Naive thymus-derived CD8-positive, alpha-beta T cell (primary cell): ENCODE data around the gene SYNCRIP. TPM values are rescaled to one million over a fixed set of nuclear protein-coding genes. Genes with fewer than 3 reads are reported as not detected.

ENCODE experiments used
- ATAC-seq, 2 donors: fragments of 150-1000 bp; cut with Tn5 transposase in 1 of 2; sonication (Bioruptor Pico), chemical (Tn5 transposase) in 1 of 2; 1 replicate in 1 of 2; 2 replicates in 1 of 2; pipeline ENCODE4 v1.10.0; 2021; ENCODE audit warnings: mild to moderate bottlenecking in 2 of 2, moderate library complexity in 2 of 2
- POLR2A ChIA-PET: fragments of 350-600 bp; sonication (Branson Sonifier 250); formaldehyde crosslinking; loops from one replicate; lab custom pipeline; 2021; ENCODE audit warnings: antibody characterized with exemption; lab: Charles Lee
- DNase-seq, 10 donors: peaks; one replicate each; pipeline versions ENCODE4 v3.0.0 to v3.0.0-alpha.2; 2020 to 2022
- H3K27ac Mint-ChIP-seq, 10 donors: one replicate each; pipeline ENCODE4 v1.8.0; 2020 to 2022; ENCODE audit warnings: mild to moderate bottlenecking in 10 of 10, mixed read lengths in 10 of 10, moderate library complexity in 4 of 10, inconsistent platforms in 1 of 10
- H3K27me3 Mint-ChIP-seq, 5 donors: one replicate each; pipeline ENCODE4 v1.8.0; 2021 to 2022; ENCODE audit warnings: mixed read lengths in 5 of 5
- H3K36me3 Mint-ChIP-seq, 3 donors: one replicate each; pipeline ENCODE4 v1.8.0; 2020 to 2022; ENCODE audit warnings: mixed read lengths in 3 of 3, mild to moderate bottlenecking in 2 of 3, inconsistent platforms in 1 of 3
- H3K4me1 Mint-ChIP-seq, 4 donors: one replicate each; pipeline ENCODE4 v1.8.0; 2021 to 2022; ENCODE audit warnings: mixed read lengths in 4 of 4
- H3K4me3 Mint-ChIP-seq, 10 donors: one replicate each; pipeline ENCODE4 v1.8.0; 2020 to 2022; ENCODE audit warnings: mild to moderate bottlenecking in 10 of 10, mixed read lengths in 10 of 10, moderate library complexity in 6 of 10, inconsistent platforms in 1 of 10
- H3K9me3 Mint-ChIP-seq, 9 donors: one replicate each; pipeline ENCODE4 v1.8.0; 2020 to 2022; ENCODE audit warnings: mixed read lengths in 9 of 9, mild to moderate bottlenecking in 3 of 9, inconsistent platforms in 1 of 9, moderate library complexity in 1 of 9
- polyA plus RNA-seq, 3 donors: library from polyadenylated mRNA; unstranded; fragments of 300-500 nt; fragmentation: Illumina TruSeq; gene quantifications; one replicate each; pipeline ENCODE4 v1.2.3, GENCODE V29; 2021
- total RNA-seq, 8 experiments: library from RNA in 2 of 8; stranded (reverse) in 2 of 8; gene quantifications; one replicate each; pipeline ENCODE4 v1.2.3 and lab custom pipeline; 2021 to 2026

The SYNCRIP gene
- total and polyA plus RNA-seq, 5 experiments from 2014 or later, result 68.6 to 103 (median 80.9) TPM

- peaks cover 0 to 2% (median 0%) of the 10 kb centered on the region in 5 donors for H3K27me3 Mint-ChIP-seq
- H3K36me3 Mint-ChIP-seq, result peaks cover 14 to 48% (median 20%) of the 10 kb centered on the region in 3 donors
- peaks cover 0 to 3% (median 0%) of the 10 kb centered on the region in 9 donors for H3K9me3 Mint-ChIP-seq
- ATAC-seq (peak; percentile 2 to 15), DNase-seq (no peak)
- peaks cover 32 to 55% (median 49%) of the 10 kb centered on the region in 4 donors for H3K4me1 Mint-ChIP-seq
- POLR2A ChIA-PET, result interaction anchor here (0.6 to 5.8 kb wide), 27 partner anchors 8 to 1475 kb away, joined by 3 to 570 read pairs (median 5); partner anchors contain the start of genes CEP162, NT5E, SNX14 and SYNCRIP
- peak overlapping the region; percentile 94 to 99 (median 98) for H3K4me3 Mint-ChIP-seq
- H3K27ac Mint-ChIP-seq, result peak overlapping the region; percentile 97 to 100 (median 99)
These were observed 35.4 kb upstream of the SYNCRIP start for GRCh38 chr6:85678026-85678601.

DNA sequence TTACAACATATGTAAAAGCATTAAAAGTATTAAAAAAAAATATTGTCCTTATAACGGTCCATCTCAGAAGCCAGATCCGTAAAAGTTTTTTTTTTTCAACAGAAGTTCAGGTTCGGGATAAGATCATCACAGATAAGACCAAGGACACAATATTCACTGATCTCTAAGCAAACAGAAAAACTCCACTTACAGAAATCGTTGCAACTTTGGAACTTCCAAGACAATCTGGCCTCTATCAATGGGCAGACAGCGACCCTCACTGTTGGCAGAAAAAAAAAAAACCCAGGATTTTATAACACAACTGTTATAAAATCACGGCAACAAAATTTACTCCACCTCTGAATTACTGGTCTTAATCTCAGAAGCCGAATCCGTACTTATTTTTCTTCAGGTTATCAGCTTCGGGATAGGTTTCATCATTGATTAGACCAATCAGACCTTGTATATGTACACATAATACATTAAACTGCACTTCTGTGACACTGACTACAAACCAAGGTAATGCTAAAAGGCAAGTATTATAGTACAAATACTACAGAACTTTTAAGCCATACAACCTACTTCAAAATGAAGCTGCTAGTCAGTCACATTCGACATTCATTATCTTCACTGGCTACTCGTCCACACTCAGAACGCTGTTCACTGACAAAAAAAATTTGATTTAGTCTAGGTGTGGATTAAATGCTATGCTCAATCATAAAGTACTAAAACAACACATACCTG, 34.7 kb upstream of the SYNCRIP start:
- Mint-ChIP-seq H3K4me1 (peaks cover 36 to 62% (median 56%) of the 10 kb centered on the region in 4 donors), H3K27ac (peak overlapping the region; percentile 97 to 100 (median 99)), H3K4me3 (peak overlapping the region; percentile 94 to 99 (median 98)), H3K36me3 (peaks cover 14 to 54% (median 25%) of the 10 kb centered on the region in 3 donors), H3K27me3 (peaks cover 0 to 2% (median 0%) of the 10 kb centered on the region in 5 donors), H3K9me3 (peaks cover 0 to 3% (median 0%) of the 10 kb centered on the region in 9 donors)
- DNase-seq, result peak in 4 of 10 donors; percentile 9 to 28 (median 24)
- POLR2A ChIA-PET, result interaction anchor here (0.6 to 5.8 kb wide), 16 partner anchors 7 to 1475 kb away, joined by 3 to 570 read pairs (median 10); partner anchors contain the start of genes CEP162, NT5E, SNX14 and SYNCRIP
- no peak for ATAC-seq

DNA sequence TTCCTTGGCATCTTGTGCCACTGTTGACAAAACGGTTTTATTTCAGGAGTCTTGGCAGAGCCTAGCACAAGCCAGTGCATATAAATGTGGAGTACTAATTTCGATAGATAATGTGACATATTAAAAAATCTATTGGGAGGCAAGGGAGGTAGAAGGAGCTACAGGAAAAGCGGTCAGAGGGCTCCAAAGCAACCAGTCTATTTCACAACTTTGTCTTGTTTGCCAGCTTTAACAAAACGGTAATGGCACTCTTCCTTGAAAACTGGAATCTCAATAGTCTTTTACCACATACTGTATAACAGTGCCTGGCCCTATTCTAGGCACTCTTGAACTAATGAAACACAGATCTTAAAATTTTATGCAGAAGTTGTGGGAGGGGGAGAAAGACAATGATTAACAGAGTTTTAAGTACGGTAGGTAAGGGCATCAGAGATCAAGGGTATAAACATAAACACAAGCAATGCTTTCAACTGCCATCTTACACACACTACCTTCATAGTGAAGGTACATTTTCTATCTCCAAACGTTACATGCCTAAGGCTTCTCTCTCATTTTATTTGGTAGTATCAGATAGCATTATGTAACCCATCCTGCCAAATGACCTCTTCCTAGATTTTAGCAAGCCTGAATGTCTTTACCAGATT, 33.5 kb upstream of the SYNCRIP start:
- POLR2A ChIA-PET, result interaction anchor here (0.7 to 5.8 kb wide), 4 partner anchors 9 to 324 kb away, joined by 3 to 570 read pairs (median 46); partner anchors contain the start of genes SNX14 and SYNCRIP
- ATAC-seq, result no peak
- Mint-ChIP-seq H3K27me3 (peaks cover 0 to 2% (median 0%) of the 10 kb centered on the region in 5 donors), H3K27ac (peak overlapping the region; percentile 45 to 100 (median 92)), H3K36me3 (peaks cover 14 to 56% (median 29%) of the 10 kb centered on the region in 3 donors), H3K9me3 (peaks cover 0 to 2% (median 0%) of the 10 kb centered on the region in 9 donors), H3K4me1 (peaks cover 36 to 68% (median 57%) of the 10 kb centered on the region in 4 donors), H3K4me3 (peak overlapping the region; percentile 94 to 99 (median 98))
- peak in 1 of 10 donors; percentile 10 for DNase-seq

GRCh38 chr6:85675030-85675819, 32.5 kb upstream of the SYNCRIP start:
- H3K27ac Mint-ChIP-seq, result peak overlapping the region in 9 of 10 donors; percentile 15 to 99 (median 58)
- peaks cover 38 to 77% (median 65%) of the 10 kb centered on the region in 4 donors for H3K4me1 Mint-ChIP-seq
- POLR2A ChIA-PET, result interaction anchor here (1.2 to 5.8 kb wide), 3 partner anchors 33 to 323 kb away, joined by 3 to 570 read pairs (median 90); partner anchors contain the start of genes SNX14 and SYNCRIP
- DNase-seq, result no peak
- peaks cover 14 to 56% (median 29%) of the 10 kb centered on the region in 3 donors for H3K36me3 Mint-ChIP-seq
- peaks cover 0 to 2% (median 0%) of the 10 kb centered on the region in 5 donors for H3K27me3 Mint-ChIP-seq
- ATAC-seq, result no peak
- H3K4me3 Mint-ChIP-seq, result peak overlapping the region; percentile 94 to 99 (median 98)
- peaks cover 0 to 2% (median 0%) of the 10 kb centered on the region in 9 donors for H3K9me3 Mint-ChIP-seq

DNA sequence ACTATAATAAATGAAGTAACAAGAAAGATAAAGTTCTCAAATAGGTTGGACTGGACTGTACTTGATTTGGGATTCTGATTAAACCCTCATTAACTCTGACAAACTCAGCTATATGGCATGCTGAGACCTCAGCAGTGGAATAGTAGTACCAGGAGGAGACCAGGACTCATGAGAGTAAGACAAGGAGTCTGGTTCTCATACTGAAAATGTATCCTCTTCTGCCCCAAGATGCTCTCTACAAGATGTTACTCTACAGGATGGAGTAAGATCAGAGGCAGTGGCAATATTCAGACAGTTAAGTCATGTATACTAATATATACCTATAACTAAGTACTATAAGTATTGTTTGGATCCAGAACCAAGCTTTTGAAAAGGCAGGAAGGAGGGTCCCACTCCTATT, 31.9 kb upstream of the SYNCRIP start:
- H3K9me3 Mint-ChIP-seq, result peaks cover 0 to 2% (median 0%) of the 10 kb centered on the region in 9 donors
- ATAC-seq, result no peak
- POLR2A ChIA-PET, result interaction anchor here (5.4 to 5.8 kb wide), 2 partner anchors 32 to 81 kb away, joined by 90 to 570 read pairs; partner anchors contain the start of genes SNX14 and SYNCRIP
- H3K27me3 Mint-ChIP-seq, result peaks cover 0 to 2% (median 0%) of the 10 kb centered on the region in 5 donors
- peaks cover 14 to 56% (median 29%) of the 10 kb centered on the region in 3 donors for H3K36me3 Mint-ChIP-seq
- H3K4me3 Mint-ChIP-seq, result peak overlapping the region in 9 of 10 donors; percentile 21 to 99 (median 97)
- peak overlapping the region in 9 of 10 donors; percentile 10 to 99 (median 45) for H3K27ac Mint-ChIP-seq
- DNase-seq, result no peak
- peaks cover 43 to 79% (median 69%) of the 10 kb centered on the region in 4 donors for H3K4me1 Mint-ChIP-seq

- Mint-ChIP-seq H3K9me3 (peaks cover 0 to under 1% (median 0%) of the 10 kb centered on the region in 9 donors), H3K4me3 (peak overlapping the region in 1 of 10 donors; percentile 29), H3K27me3 (peaks cover 0 to under 1% (median 0%) of the 10 kb centered on the region in 5 donors), H3K36me3 (peaks cover 12 to 55% (median 27%) of the 10 kb centered on the region in 3 donors), H3K27ac (peak overlapping the region in 8 of 10 donors; percentile 23 to 98 (median 58)), H3K4me1 (peaks cover 43 to 85% (median 75%) of the 10 kb centered on the region in 4 donors)
- DNase-seq, result no peak
- ATAC-seq, result no peak
- POLR2A ChIA-PET, result interaction anchor here (0.6 to 4.9 kb wide), 3 partner anchors 23 to 47 kb away, joined by 3 to 104 read pairs (median 3); partner anchors contain the start of gene SYNCRIP
These were observed 30.8 kb upstream of the SYNCRIP start for GRCh38 chr6:85673198-85674139.

- H3K27me3 Mint-ChIP-seq, result no peaks in the 10 kb centered on the region
These were observed 29.9 kb upstream of the SYNCRIP start for GRCh38 chr6:85672623-85673022.

GRCh38 chr6:85672050-85672449, 29.4 kb upstream of the SYNCRIP start:
- H3K4me3 Mint-ChIP-seq, result no peak overlapping the region
- POLR2A ChIA-PET, result interaction anchor here (0.6 to 4.9 kb wide), 2 partner anchors 12 to 29 kb away, joined by 3 to 104 read pairs; partner anchors contain the start of gene SYNCRIP

More at GRCh38 chr6:85672623-85673022, 29.9 kb upstream of the SYNCRIP start:
- POLR2A ChIA-PET, result interaction anchor here (0.6 to 4.9 kb wide), 2 partner anchors 30 to 46 kb away, joined by 3 to 104 read pairs; partner anchors contain the start of gene SYNCRIP
- ATAC-seq (no peak), DNase-seq (no peak)
- Mint-ChIP-seq H3K4me1 (peaks cover 42 to 88% (median 78%) of the 10 kb centered on the region in 4 donors), H3K4me3 (no peak overlapping the region), H3K27ac (peak overlapping the region in 8 of 10 donors; percentile 2 to 98 (median 48)), H3K9me3 (no peaks in the 10 kb centered on the region), H3K36me3 (peaks cover 6 to 51% (median 23%) of the 10 kb centered on the region in 3 donors)

GRCh38 chr6:85670573-85670972, 27.9 kb upstream of the SYNCRIP start:
- Mint-ChIP-seq H3K4me3 (peak overlapping the region in 3 of 10 donors; percentile 39 to 72 (median 57)), H3K9me3 (no peaks in the 10 kb centered on the region), H3K4me1 (peaks cover 32 to 69% (median 64%) of the 10 kb centered on the region in 4 donors), H3K27me3 (no peaks in the 10 kb centered on the region), H3K27ac (peak overlapping the region; percentile 29 to 96 (median 77)), H3K36me3 (peaks cover 6 to 36% (median 22%) of the 10 kb centered on the region in 3 donors)
- POLR2A ChIA-PET, result interaction anchor here (0.6 to 4.9 kb wide), 6 partner anchors 8 to 77 kb away, joined by 5 to 104 read pairs (median 10); partner anchors contain the start of genes SNX14 and SYNCRIP
- ATAC-seq, result no peak
- no peak for DNase-seq

More at GRCh38 chr6:85672050-85672449, 29.4 kb upstream of the SYNCRIP start:
- Mint-ChIP-seq H3K36me3 (peaks cover 6 to 47% (median 23%) of the 10 kb centered on the region in 3 donors), H3K27ac (peak overlapping the region in 6 of 10 donors; percentile 39 to 98 (median 68)), H3K9me3 (no peaks in the 10 kb centered on the region), H3K27me3 (no peaks in the 10 kb centered on the region), H3K4me1 (peaks cover 42 to 84% (median 78%) of the 10 kb centered on the region in 4 donors)
- ATAC-seq (no peak), DNase-seq (no peak)
